T-helper 2 cell treated with Interferon-gamma antibody and Interleukin-4, amounts not matched to agents 100 ng/mL and 5 ng/mL, for 36 hours (primary cell): ENCODE data around the gene UBXN6. TPM values are rescaled to one million over a fixed set of nuclear protein-coding genes. Genes with fewer than 3 reads are reported as not detected.

Source experiments
- intact Hi-C: fragments of 100-400 bp; cut with micrococcal nuclease; formaldehyde crosslinking; loops from one replicate; pipeline ENCODE4 v1.15.1; 2023
- total RNA-seq: library from RNA; stranded (reverse); gene quantifications from 2 replicates; pipeline ENCODE4 v1.2.3, GENCODE V29; 2022

The UBXN6 gene
- total RNA-seq, 1 donor from 2014 or later, result 41.4 TPM

DNA sequence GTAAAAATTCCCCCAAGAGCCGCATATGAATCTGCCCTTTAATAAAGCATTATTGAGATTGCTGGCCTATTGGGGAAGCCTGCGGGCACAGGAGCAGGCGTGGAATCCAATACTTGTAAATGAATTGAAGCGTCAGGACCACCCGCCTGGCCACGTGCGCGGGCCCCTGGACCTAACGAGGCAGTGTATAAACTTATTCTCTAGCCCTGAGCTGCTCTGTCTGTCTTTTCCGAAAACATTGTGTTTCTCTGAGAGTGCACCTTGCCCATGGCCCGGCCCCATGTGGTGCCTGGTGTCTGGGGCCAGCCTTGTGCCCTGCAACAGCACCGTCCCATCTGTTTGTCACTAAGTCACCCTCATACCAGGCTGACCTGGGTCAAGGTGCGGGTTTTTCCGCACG lies 14.4 kb downstream of the UBXN6 start:
- intact Hi-C loops, result no loop called here

DNA sequence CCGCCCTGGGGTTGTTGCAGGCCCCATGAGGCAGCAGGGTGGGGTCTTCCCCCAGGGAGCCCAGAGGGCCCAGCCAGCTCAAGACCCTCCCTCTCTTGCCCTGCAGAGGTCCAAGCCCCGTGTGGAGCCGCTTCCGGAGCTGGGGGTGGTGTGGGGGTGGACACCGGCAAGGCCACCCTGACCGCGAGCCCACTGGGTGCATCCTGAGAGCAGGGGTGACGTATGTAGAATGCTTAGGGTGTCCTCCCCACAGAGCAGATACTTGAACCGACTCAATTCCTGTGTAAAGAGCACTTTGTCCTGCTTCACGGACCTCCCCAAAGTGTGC lies 14.8 kb downstream of the UBXN6 start:
- intact Hi-C loops, result no loop called here

DNA sequence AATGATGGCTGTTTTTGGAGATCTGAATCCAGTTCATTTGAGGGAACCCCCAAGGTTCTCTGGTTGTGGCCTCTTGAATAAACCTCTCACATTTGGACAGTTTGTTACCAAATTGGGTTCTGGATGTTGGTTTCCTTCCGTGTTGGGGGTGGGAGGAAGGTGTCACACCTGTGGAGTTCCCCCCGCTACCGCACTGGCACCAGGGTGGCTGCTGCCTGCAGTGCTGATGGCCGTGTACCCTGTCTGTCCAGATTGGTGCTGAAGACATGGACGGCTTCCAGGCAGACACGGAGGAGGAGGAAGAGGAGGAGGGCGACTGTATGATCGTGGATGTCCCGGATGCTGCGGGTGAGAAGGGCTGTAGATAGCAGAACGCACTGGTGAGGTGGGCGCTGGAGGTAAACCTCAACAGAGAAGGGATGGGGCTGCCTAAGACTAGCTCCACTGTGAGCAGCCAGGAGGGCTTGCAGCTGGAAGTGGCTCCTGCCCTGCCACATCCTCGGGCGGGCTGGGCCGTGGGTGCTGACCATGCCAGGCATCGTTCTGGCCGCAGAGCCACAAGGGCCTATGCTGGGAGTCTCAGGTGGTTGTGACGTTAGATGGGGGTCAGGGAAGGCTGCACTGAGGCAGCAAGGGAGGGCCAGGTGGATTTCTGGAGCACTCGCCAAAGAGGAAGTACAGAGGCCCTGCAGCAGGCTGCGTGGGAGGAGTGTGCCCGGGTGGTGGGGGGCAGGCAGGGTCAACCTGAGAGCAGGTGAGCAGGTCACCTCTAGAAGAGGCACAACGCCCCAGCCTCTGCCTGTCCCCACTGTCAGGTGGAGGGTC lies 15.4 kb downstream of the UBXN6 start:
- intact Hi-C loops, result no loop called here

DNA sequence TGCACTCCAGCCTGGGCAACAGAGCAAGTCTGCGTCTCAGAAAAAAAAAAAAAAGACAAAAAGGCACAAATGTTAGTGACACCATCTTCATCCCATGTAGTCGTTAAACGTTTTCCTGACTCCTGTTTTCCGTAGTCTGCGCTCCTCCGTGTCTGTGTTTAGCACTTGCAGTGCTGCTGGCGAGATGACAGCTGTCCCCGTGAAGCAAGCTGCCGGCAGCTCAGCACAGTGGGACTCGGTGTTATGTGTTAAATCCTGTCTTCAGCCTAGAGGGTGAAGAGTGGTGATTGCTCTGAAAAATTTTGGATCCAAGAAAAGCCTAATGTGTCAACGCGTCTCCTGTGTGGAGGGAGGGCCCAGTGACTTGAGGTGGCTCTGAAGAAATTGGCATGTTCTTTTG lies 18.4 kb downstream of the UBXN6 start:
- intact Hi-C loops, result no loop called here

DNA sequence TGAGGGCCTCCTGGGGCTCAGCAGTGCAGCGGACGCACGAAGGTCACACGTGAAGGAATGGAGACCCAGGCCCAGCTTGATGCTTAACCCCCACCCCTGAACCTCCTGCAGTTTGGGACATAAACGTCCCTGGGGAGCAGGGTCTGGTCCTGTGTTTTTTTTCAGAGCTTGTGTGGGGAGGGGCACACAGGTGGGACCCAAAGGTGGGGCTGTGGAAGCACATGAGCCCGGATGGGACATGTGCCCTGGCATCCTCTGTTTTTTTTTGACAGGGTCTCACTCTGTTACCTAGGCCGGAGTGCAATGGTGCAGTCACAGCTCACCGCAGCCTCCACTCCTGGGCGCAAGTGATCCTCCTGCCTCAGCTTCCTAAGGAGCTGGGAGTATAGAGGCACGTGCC lies 20.5 kb downstream of the UBXN6 start:
- intact Hi-C loops, result no loop called here

DNA sequence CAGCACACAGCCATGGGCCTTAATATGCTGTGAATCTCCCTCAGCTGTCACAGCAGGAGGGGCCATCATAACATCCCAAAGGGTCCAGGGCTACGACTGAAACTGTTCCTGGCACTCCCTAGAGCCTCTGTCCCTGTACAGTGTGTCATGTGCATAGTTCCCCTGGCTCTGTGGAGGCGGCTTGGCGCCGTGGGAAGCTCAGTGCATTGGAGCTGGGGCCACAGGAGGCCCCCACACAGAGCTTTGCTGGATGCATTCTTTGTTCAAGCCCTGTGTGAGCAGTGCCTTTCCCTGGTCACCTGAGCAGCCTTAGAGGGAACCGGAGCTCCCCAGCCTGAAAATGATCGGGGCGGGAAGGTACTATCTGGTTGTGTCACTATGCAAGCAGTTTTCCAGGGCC lies 21.4 kb downstream of the UBXN6 start:
- intact Hi-C loops, result no loop called here

DNA sequence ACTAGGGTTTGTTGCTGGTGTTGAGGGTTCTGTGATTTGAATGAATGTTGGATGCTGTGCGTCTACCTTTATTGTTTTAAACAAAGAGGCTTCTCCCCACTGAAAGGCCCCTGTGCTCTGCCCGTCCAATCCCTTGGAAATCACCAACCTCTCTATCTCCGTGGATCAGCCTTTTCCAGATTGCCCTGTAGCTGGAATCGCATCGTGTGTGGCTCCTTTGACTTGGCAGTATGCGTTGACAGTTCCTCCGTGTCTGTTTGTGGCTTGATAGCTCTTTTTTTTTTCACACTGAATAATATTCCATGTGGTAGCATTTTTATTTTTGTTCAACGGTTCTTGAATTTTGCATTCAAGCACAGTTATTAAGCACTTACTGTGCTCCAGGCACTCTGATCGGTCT lies 23.2 kb downstream of the UBXN6 start:
- intact Hi-C loops, result no loop called here

DNA sequence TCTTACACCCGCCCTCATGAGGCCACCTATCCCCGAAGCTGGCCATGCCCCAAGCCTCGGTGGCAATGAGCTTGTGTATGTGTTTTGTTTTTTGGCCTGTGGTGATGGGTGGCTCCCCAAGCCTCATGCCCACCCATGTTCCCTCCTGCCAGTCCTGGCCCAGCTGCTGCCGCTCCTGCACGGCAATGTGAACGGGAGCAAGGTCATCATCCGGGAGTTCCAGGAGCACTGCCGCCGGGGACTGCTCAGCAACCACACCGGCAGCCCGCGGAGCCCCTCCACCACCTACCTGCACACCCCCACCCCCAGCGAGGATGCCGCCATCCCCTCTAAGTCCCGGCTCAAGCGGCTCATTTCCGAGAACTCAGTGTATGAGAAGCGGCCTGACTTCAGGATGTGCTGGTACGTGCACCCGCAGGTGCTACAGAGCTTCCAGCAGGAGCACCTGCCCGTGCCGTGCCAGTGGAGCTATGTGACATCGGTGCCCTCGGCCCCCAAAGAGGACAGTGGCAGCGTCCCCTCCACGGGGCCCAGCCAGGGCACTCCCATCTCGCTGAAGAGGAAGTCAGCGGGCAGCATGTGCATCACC lies 24.6 kb downstream of the UBXN6 start:
- intact Hi-C loops, result no loop called here

DNA sequence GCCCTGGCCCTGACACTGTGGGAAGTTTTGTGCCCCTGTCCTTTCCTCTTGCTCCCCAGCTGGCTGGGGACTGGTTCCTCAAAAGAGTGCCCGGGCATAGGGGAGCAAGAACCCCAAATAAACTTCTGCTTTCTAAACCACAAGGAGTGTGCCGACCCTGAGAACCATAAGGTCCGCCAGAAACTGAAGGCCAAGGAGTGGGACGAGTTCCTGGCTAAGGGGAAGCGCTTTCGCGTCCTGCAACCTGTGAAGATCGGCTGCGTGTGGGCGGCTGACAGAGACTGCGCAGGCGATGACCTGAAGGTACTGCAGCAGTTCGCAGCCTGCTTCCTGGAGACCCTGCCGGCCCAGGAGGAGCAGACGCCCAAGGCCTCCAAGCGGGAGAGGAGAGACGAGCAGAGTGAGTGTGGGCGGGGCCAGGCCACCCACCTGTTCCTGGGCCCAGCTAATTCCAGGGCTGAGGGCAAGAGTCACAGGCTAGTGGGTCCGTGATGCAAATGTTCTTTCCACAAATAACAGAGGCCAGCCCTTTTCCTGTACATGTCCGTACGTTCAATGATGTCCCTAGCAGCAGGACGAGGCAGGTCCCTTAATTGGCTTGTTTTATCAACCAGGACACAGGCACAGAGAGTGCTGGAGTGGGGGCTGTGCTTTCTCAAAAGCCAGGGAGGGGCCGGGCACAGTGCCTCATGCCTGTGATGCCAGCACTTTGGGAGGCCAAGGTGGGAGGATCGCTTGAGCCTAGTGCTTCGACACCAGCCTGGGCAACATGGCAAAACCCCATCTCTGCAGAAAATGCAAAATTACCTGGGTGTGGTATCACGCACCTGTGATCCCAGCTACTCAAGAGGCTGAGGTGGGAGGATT lies 25.6 kb downstream of the UBXN6 start:
- intact Hi-C loops, result no loop called here

DNA sequence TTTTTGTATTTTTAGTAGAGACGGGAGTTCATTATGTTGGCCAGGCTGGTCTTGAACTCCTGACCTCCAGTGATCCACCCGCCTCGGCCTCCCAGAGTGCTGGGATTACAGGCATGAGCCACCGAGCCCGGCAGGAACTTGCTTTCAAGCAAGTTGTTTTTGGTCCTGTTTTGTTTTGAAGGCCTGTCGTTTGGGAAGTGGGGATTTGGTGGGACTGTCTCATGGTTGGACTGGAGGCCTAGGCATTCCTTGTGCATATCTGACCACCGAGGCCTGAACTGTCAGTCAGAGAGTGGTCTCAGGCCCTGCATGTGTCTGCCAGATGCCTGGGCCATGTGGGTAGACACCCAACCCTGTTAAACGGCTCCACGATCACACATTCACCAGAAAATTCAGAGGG lies 26.3 kb downstream of the UBXN6 start:
- intact Hi-C loops, result no loop called here

DNA sequence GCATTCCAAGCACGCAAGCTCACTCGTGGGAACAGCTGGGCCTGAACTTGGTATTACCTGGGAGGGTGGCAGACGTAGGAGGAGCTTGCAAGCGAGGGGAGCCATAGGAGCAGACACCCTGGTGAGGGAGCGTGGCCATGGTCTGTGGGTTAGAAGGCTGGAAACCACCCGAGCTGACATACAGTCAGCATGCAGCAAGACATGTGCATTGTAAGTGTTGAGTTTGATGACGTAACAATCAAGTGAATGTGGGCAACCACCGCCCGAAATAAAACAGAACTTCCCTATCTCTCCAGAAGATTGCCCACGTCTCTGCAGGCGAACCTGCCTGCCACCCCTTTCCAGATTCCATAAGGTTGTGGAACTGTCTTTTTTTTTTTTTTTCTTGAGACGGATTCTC lies 26.8 kb downstream of the UBXN6 start:
- intact Hi-C loops, result no loop called here

DNA sequence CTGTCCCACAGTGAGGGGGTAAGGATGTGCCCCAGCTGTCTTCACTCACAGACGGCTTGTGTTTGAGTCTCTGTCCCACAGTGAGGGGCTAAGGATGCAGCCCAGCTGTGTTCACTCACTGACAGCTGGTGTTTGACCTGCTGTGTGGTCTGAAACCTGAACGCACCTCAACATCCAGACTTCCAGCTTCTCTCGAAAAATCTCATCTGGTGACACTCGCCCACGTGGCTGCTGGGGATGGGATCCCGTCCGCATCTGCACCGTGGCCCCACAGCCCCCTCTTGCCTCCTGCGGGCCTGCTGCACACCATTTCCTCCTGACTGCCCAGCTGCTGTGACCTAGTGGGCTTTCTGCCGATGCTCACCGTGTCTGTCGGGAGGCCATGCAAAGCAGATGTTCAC lies 27.8 kb downstream of the UBXN6 start:
- intact Hi-C loops, result no loop called here

DNA sequence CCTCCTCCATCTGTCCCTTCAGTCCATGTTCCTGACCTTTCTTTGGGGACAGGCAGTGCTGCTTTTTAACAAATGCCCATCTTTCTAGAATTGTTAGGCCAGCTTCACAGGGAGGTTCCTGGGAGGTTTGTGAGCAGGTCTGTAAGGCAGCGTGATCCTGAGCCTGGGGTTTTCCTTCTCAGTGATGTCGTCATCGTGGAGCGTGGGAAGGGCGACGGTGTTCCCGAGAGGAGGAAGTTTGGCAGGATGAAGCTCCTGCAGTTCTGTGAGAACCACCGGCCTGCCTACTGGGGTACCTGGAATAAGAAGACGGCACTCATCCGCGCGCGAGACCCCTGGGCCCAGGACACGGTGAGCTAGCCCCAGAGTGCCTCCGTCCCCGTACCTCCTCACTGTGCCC lies 28.3 kb downstream of the UBXN6 start:
- intact Hi-C loops, result no loop called here

DNA sequence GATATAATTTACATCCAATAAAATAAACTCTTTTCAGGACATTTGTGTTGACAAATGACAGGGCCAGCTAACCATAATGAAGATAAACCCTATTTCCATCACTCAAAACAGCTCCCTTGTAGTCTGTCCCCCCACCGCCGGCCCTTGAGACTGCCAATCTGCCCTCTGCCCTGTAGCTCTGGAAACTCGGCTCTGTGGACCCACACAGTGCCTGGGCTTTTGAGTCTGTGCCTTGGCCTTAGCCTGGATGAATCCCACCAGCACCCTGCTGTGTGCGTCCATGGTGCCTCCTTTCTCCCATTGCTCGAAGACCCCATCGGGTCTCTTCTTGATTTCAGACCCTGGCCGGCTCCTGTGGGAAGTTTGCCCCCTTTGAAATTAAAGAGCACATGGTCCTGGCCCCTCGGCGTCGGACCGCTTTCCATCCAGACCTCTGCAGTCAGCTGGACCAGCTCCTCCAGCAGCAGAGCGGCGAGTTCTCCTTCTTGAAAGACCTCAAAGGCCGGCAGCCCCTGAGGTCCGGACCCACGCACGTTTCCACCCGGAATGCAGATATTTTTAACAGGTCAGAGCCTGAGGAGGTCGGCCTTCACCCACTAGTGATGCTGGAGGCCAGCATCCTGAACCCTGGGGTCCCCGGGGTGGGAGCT lies 29.1 kb downstream of the UBXN6 start:
- intact Hi-C loops, result no loop called here

DNA sequence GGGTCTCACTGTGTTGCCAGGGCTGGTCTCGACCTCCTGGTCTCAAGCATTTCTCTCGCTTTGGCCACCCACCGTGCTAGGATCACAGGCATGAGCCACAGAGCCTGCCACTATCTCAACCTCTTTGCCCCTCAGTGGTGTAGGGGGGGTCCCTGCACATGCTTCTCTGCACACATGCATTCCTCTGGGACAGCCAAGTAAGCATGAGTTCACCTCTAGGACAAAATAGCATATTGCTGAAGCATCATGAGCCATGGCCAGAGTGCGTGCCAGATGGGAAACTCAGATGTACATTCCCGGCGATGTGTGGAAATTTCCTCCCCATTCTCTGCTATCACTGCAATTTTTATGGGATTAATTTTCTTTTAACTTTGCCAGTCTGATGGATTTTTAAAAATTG lies 32.1 kb downstream of the UBXN6 start:
- intact Hi-C loops, result no loop called here

DNA sequence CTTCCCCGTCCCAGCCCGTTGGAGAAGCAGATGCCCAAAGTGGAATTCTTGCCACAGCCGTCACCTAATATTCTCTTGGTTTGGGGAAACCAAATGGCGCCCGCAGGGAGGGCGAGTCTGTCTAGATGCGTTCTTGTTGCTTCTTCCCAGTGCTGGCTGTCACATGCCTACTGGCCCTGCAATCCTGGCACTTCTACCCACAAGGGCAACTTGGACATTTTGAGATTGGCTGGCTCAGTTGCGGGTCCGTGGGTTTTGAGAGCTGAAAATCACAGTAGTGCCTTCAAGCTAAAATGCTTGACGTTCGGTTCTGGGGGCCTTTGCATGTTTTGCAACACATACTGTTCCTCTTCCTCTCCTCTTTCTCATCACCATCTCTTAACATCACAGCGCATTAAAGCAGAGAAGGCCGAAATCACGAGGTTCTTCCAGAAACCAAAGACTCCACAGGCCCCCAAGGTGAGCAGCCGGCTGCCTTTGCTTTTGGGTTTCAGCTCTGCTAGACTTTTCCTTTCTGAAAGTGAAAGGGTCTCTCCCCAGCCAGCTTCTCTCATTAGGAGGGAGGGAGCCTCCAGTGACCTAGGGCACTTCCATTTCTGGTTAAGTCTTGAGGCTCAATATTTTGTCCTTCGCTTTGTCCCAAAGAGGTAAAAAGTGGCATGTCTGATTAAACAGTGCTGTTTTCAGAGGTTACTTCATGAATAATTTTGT lies 34.0 kb downstream of the UBXN6 start:
- intact Hi-C loops, result no loop called here

DNA sequence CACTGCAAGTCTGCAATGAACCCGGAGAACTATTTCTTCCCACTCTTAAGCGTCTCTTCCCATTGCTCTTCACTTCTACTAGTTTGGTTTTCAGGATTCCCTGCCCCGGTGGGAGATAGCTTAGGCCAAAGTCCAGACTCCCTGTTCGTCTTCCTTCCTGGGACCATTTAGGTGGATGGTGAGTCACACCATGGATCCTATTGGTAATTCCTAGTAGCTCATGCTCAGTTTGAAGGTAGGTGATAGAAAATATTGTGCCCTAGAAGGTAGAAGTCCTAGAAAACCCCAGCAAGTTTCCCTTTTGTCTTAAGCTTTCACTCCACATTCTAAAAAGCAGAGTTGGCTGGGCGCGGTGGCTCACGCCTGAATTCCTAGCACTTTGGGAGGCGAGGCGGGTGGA lies 41.3 kb downstream of the UBXN6 start:
- intact Hi-C loops, result no loop called here

DNA sequence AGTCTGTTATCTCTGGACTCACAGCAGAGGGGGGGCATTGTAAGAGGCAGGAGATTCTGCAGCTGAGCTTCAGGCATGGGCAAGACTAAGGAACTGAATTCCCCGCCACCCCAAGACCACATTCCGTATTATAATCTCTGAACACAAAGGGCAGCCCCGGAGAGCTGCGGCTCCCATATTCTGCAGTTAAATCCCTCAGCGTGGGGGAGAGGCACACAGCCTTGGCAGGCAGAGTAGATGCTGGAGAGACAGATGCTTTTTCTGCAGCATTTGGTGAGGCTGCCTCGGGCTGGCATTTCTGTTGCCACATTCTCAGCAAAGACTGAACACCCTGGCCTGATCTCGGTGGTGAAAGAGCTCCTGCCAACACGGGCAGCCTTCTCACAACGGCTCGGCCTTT lies 42.2 kb downstream of the UBXN6 start:
- intact Hi-C loops, result no loop called here

DNA sequence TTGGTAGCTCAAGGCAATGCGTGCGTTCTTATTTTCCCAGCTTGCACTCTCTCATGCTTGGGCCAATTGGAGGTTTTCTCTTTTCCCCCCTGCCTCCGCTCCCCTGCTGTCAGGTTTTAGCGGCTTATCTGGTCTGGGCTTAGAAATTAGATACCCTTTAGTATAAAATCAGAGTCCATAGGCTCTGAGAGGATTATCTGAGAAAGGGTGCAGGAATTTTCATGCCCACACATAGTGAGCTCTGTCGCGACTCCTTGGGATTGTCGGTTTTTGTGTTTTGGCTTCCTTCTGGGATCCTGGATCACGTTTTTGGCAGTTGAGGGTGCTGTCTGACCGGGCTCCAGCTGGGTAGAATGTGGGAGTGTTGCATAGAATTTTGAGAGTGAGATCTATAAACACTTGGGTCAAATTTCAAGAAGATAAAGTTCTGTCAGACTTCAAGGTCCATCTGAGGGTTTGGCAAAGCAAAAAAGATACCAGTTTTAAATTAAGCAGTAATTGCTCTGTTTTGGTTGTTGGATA lies 42.7 kb downstream of the UBXN6 start:
- intact Hi-C loops, result no loop called here

DNA sequence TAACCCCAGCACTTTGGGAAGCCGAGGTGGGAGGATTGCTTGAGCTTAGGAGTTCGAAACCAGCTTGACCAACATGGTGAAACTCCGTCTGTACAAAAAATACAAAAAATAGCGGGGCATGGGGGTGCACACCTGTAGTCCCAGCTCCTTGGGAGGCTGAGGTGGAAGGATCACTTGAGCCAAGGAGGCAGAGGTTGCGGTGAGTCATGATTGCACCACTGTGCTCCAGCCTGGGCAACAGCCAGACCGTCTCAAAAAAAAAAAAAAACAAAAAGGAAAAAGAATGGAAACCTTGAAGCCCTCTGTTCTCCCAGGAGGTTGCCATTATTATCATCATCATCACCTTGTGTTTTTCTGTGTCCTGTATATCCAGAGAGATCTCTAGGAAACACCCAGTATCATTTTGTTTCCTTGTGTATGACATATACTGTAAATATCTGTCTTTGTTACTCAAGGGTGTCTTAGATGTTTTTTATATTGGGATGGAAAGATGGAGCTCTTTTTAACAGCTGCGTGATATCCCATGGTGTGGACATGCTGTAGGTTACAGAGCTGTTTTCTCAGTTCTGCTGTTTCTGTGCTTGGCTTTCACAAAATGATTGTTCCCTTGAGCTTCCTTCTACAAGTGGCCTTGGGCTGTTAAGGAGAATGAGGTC lies 43.3 kb downstream of the UBXN6 start:
- intact Hi-C loops, result no loop called here

DNA sequence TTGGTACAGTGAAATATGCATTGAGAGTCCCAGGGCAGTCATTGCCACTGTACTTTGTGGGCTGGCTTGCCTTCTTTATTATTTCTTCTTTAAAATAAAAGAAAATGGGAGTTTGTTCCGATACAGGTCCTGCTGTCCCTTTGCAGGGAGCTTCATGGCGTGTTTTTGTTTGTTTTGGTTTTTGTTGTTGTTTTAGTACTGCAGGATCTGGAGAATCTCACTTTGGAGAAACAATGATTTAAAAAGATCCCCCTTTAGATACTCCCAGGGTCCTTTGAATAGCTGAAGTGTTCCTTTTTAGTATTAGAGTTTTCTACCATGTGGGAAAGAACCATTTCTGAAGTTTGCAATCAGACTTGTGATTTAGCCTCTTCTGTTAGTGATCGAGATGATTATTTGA lies 44.0 kb downstream of the UBXN6 start:
- intact Hi-C loops, result no loop called here
